CD4-positive, alpha-beta T cell treated with Interferon gamma for 1 hour (primary cell): ENCODE measurements around the gene LRCH3.
A peak's percentile ranks its signal among the peaks of the same experiment; 100 is the strongest.
"Not testable (repeated sequence)": the region's sequence is repeated elsewhere in the genome, so short reads cannot be mapped to it uniquely, and the experiment has no call there.

Experiments
- DNase-seq: peaks from one replicate; pipeline ENCODE4 v3.0.0-alpha.2; 2020

Gene LRCH3

DNA sequence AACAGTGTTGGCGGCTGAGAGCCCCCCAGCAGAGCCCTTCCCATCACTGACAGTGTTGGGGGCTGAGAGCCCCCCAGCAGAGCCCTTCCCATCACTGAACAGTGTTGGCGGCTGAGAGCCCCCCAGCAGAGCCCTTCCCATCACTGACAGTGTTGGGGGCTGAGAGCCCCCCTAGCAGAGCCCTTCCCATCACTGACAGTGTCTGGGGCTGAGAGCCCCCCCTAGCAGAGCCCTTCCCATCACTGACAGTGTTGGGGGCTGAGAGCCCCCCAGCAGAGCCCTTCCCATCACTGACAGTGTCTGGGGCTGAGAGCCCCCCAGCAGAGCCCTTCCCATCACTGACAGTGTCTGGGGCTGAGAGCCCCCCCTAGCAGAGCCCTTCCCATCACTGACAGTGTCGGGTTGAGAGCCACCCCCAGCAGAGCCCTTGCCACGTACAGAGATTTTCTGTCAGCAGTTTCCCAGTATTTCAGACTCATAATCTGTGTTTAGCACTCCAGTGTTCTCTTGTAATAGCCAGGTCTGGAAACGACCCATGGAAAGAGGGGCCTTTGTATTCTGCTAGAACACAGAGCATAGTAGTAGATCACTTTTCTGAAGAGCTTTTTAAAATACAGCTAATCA lies 96.5 kb downstream of the LRCH3 start:
- DNase-seq: not testable (repeated sequence)

GRCh38 chr3:197888511-197888910 lies 97.5 kb downstream of the LRCH3 start:
- DNase-seq: no peak

GRCh38 chr3:197889204-197889930 lies 98.3 kb downstream of the LRCH3 start:
- no peak for DNase-seq

DNA sequence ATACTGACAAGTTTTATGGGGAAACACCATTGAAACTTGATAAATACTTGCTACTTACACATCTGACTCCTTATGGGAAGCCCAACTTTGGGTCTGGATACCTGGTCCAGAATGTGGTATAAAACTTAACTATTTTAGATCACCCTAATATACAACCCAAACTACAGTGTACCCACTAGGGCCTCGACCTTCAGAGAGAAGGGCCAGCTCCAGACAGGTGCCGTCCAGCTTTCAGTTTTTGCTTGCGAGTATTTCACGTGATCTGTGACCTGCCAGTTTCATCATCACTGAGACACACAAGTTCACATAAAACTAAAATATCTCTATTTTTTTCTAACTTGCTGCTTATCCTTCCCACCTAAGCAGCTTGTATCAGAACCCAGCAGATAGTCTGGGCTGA lies 99.6 kb downstream of the LRCH3 start:
- DNase-seq: no peak

GRCh38 chr3:197892162-197892561 lies 101.1 kb downstream of the LRCH3 start:
- no peak for DNase-seq

DNA sequence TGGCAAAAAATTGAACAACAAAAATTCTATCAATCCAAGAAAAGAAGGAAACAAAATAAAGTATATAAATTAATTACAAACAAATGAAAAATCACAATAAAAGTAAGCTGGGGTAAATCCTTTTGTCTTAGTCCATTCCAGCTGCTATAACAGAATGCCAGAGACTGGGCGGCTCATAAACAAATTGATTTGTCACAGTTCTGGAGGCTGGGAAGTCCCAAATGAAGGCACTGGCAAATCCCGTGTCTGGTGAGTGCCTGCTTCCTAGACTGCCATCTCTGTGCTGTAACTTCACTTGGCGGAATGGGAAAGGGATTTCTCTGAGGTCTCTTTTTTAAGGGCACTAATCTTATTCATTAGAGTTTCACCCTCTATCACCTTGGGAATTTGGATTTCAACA lies 105.4 kb downstream of the LRCH3 start:
- no peak for DNase-seq

GRCh38 chr3:197899833-197900478 lies 108.9 kb downstream of the LRCH3 start:
- no peak for DNase-seq

- DNase-seq: no peak
Observed at GRCh38 chr3:197901626-197902025, 110.6 kb downstream of the LRCH3 start.

GRCh38 chr3:197906023-197906849 lies 115.2 kb downstream of the LRCH3 start:
- DNase-seq: peak; percentile 71

- DNase-seq: no peak
Observed at GRCh38 chr3:197906850-197907187, 115.8 kb downstream of the LRCH3 start.

- no peak for DNase-seq
Observed at GRCh38 chr3:197907196-197907595, 116.1 kb downstream of the LRCH3 start.

DNA sequence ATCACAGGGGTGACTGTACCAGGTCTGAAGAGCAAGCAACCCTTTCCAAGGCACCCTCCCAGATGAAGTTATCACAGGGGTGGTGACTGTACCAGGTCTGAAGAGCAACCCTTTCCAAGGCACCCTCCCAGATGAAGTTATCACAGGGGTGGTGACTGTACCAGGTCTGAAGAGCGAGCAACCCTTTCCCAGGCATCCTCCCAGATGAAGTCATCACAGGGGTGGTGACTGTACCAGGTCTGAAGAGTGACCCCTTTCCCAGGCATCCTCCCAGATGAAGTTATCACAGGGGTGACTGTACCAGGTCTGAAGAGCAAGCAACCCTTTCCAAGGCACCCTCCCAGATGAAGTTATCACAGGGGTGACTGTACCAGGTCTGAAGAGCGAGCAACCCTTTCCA lies 117.5 kb downstream of the LRCH3 start:
- DNase-seq: not testable (repeated sequence)

GRCh38 chr3:197908957-197909701 lies 118.1 kb downstream of the LRCH3 start:
- no peak for DNase-seq

GRCh38 chr3:197912741-197913476 lies 121.9 kb downstream of the LRCH3 start:
- DNase-seq: peak; percentile 20

- no peak for DNase-seq
Observed at GRCh38 chr3:197913641-197914380, 122.8 kb downstream of the LRCH3 start.

DNA sequence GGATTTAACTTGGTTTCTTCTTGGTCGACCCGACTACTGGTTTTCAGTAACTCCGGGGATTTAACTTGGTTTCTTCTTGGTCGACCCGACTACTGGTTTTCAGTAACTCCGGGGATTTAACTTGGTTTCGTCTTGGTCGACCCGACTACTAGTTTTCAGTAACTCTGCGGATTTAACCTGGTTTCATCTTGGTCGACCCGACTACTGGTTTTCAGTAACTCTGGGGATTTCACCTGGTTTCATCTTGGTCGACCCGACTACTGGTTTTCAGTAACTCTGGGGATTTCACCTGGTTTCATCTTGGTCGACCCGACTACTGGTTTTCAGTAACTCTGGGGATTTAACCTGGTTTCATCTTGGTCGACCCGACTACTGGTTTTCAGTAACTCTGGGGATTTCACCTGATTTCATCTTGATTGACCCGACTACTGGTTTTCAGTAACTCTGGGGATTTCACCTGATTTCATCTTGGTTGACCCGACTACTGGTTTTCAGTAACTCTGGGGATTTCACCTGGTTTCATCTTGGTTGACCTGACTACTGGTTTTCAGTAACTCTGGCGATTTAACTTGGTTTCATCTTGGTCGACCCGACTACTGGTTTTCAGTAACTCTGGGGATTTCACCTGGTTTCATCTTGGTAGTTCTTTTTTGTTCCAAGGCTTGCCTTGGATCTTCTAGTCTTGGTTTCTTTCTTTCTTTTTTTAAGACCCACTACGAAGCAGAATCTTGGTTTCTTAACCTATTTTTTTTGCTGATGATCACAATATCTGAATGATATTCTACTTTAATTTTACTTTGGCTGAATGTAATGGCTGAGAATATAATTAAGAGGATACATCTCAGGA lies 130.6 kb downstream of the LRCH3 start:
- not testable (repeated sequence) for DNase-seq

DNA sequence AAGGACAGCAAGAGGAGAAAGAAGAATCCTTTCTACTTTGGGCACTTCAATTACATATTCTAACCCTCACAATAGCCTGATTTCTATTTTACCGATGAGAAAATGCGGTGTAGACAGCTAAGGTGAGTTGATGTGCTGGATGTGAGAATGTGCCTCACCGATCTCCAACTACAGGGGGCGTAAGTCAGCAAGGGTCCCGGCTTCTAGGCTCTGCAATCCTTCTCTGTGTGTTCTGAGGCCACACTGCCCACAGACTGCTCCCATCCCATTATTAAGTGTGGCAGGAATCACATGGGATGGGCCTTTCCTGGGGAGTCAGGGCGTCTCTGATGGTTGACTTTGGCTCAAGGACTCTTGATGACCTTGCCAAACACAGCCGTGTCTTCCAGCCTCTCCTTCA lies 135.4 kb downstream of the LRCH3 start:
- no peak for DNase-seq

DNA sequence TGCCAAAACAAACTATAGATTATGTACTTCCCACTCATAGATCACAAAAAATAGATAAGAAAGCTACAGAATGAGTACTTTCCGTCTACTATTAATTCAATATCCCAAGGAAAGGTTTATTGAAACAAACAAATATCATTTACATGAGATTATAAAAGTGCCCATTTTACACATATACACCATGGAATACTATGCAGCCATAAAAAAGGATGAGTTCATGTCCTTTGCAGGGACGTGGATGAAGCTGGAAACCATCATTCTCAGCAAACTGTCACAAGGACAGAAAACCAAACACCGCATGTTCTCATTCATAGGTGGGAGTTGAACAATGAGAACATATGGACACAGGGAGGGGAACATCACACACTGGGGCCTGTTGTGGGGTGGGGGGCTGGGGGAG lies 136.5 kb downstream of the LRCH3 start:
- not testable (repeated sequence) for DNase-seq

GRCh38 chr3:197936819-197937384 lies 145.8 kb downstream of the LRCH3 start:
- no peak for DNase-seq
